ENCODE data around the gene SBF1. TPM values are rescaled to one million over a fixed set of nuclear protein-coding genes. Genes with fewer than 3 reads are reported as not detected.

Gene SBF1
- total and polyA plus RNA-seq, 2 of the 13 experiments (the other 11 are each of a cell fraction or from before 2014, with no cell fraction given): 31.7 to 40.9 TPM

DNA sequence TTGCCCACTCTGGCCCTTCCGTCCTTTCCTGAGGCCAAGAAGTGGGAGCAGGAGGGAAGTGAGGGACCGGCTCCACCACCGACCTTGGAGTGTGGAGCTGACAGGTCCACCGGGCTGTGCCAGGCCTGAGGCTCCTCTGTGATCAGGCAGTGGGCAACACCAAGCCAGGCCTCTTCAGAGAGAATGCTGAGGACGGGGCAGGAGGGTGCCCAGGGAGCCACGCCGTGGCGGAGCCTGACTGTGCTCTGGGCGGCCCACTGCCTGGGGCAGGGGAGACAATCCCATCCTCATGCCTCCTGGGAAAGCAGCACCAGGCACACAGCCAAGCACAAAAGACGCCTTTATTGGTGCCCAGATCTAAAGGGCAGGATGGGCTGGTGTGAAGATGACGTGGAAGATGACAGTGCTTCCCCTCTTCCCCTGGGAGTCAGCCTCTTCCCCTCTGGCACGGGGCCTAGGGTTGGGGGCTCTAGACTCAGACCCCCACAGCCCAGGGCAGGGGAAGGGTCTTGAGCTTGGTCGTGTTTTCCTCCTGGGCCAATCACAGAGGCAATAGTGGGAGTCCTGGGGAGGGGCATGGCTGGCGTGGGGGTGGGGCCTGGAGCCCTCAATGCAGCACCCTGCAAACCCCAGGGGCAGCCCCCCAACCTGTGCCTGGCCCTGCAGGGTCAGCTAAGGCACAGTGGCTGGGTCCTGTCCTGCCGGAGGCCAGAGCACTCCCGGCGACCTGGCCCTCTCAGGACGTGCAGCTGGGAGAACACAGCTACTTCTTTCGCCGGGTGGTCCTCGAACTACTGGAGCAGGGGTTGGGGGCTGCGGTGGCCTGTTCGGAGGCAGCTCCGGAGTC is 28.0 kb upstream of the SBF1 start:
- H3K4me1 ChIP-seq (ENCODE audit: insufficient read depth, low read length): peaks cover 23% of the 10 kb centered on the region
- H3K9ac ChIP-seq (ENCODE audit: insufficient read depth, low read depth, low read length): no peak overlapping the region
- no TSS peak for BruUV-seq (replicated peaks)
- in situ Hi-C loops (cut with HindIII; ENCODE audit: extremely low pct_ligation_motif_present, low pct_unique_long_range_greater_than_20kb): no loop called here
- no peak overlapping the region for H3K4me2 ChIP-seq (ENCODE audit: low read depth, low read length)
- intact Hi-C loops (cut with micrococcal nuclease; ENCODE audit: unreplicated experiment): no loop called here
- ChIA-PET POLR2A (no interaction called here), CTCF (ENCODE audit: low intra/inter-chr PET ratio, low total read pairs) (no interaction called here)
- no peak overlapping the region for H3K4me3 ChIP-seq (replicated peaks in 1 of 3; ENCODE audit: insufficient read depth in 1 of 3, low read depth in 2 of 3, low read length in 3 of 3)
- peaks cover 10% of the 10 kb centered on the region for H3K79me2 ChIP-seq (ENCODE audit: insufficient read depth, low read length)
- no peak overlapping the region for H2AFZ ChIP-seq (ENCODE audit: low read length)
- H3K27me3 ChIP-seq (ENCODE audit: control insufficient read depth in 1 of 2, insufficient read depth in 2 of 2, low read length in 2 of 2): no peaks in the 10 kb centered on the region; a peak in 1 of 5 replicates
- FAIRE-seq (no peak), DNase-seq (ENCODE audit: low spot score) (no peak), ATAC-seq (no peak)
- H3K36me3 ChIP-seq (replicated peaks in 1 of 2; ENCODE audit: control insufficient read depth in 1 of 2, insufficient read depth in 2 of 2, low read length in 2 of 2): peaks cover 2 to 10% of the 10 kb centered on the region in 2 experiments; a peak in 1 of 5 replicates
- no peak overlapping the region for H3K27ac ChIP-seq (ENCODE audit: extremely low read length, insufficient read depth, low read length)
- 96% methylated on average over 10 of the region's 24 CpGs for WGBS (ENCODE audit: low lambda C conversion rate)
- H3K9me3 ChIP-seq (ENCODE audit: low read length): no peaks in the 10 kb centered on the region
- H4K20me1 ChIP-seq (ENCODE audit: insufficient read depth, low read length): no peaks in the 10 kb centered on the region
- TF ChIP-seq, protein P1, sequence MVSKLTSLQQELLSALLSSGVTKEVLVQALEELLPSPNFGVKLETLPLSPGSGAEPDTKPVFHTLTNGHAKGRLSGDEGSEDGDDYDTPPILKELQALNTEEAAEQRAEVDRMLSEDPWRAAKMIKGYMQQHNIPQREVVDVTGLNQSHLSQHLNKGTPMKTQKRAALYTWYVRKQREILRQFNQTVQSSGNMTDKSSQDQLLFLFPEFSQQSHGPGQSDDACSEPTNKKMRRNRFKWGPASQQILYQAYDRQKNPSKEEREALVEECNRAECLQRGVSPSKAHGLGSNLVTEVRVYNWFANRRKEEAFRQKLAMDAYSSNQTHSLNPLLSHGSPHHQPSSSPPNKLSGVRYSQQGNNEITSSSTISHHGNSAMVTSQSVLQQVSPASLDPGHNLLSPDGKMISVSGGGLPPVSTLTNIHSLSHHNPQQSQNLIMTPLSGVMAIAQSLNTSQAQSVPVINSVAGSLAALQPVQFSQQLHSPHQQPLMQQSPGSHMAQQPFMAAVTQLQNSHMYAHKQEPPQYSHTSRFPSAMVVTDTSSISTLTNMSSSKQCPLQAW (CRISPR knock-in tag; IDR thresholded peaks at IDR 0.05): no peak
- TF ChIP-seq ZSCAN9 (CRISPR knock-in tag; IDR thresholded peaks at IDR 0.05; ENCODE audit: borderline replicate concordance): no peak
- TF ChIP-seq, protein P2, sequence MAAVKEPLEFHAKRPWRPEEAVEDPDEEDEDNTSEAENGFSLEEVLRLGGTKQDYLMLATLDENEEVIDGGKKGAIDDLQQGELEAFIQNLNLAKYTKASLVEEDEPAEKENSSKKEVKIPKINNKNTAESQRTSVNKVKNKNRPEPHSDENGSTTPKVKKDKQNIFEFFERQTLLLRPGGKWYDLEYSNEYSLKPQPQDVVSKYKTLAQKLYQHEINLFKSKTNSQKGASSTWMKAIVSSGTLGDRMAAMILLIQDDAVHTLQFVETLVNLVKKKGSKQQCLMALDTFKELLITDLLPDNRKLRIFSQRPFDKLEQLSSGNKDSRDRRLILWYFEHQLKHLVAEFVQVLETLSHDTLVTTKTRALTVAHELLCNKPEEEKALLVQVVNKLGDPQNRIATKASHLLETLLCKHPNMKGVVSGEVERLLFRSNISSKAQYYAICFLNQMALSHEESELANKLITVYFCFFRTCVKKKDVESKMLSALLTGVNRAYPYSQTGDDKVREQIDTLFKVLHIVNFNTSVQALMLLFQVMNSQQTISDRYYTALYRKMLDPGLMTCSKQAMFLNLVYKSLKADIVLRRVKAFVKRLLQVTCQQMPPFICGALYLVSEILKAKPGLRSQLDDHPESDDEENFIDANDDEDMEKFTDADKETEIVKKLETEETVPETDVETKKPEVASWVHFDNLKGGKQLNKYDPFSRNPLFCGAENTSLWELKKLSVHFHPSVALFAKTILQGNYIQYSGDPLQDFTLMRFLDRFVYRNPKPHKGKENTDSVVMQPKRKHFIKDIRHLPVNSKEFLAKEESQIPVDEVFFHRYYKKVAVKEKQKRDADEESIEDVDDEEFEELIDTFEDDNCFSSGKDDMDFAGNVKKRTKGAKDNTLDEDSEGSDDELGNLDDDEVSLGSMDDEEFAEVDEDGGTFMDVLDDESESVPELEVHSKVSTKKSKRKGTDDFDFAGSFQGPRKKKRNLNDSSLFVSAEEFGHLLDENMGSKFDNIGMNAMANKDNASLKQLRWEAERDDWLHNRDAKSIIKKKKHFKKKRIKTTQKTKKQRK (IDR thresholded peaks at IDR 0.05; ENCODE audit: low read length): no peak
- no peak for TF ChIP-seq PTBP1 (IDR thresholded peaks at IDR 0.05; ENCODE audit: low read depth, low read length, poor library complexity, severe bottlenecking)
- TF ChIP-seq PCBP1 (IDR thresholded peaks at IDR 0.05; ENCODE audit: borderline replicate concordance, low read depth, low read length): no peak
- no peak for TF ChIP-seq SOX13 (IDR thresholded peaks at IDR 0.05)
- no peak for TF ChIP-seq SOX13 (CRISPR knock-in tag; conservative IDR thresholded peaks at IDR 0.05 in 1 of 2, IDR thresholded peaks at IDR 0.05 in 1 of 2)
- TF ChIP-seq, protein P3, sequence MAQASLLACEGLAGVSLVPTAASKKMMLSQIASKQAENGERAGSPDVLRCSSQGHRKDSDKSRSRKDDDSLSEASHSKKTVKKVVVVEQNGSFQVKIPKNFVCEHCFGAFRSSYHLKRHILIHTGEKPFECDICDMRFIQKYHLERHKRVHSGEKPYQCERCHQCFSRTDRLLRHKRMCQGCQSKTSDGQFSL (CRISPR knock-in tag; IDR thresholded peaks at IDR 0.05): no peak
- TF ChIP-seq, protein P4, sequence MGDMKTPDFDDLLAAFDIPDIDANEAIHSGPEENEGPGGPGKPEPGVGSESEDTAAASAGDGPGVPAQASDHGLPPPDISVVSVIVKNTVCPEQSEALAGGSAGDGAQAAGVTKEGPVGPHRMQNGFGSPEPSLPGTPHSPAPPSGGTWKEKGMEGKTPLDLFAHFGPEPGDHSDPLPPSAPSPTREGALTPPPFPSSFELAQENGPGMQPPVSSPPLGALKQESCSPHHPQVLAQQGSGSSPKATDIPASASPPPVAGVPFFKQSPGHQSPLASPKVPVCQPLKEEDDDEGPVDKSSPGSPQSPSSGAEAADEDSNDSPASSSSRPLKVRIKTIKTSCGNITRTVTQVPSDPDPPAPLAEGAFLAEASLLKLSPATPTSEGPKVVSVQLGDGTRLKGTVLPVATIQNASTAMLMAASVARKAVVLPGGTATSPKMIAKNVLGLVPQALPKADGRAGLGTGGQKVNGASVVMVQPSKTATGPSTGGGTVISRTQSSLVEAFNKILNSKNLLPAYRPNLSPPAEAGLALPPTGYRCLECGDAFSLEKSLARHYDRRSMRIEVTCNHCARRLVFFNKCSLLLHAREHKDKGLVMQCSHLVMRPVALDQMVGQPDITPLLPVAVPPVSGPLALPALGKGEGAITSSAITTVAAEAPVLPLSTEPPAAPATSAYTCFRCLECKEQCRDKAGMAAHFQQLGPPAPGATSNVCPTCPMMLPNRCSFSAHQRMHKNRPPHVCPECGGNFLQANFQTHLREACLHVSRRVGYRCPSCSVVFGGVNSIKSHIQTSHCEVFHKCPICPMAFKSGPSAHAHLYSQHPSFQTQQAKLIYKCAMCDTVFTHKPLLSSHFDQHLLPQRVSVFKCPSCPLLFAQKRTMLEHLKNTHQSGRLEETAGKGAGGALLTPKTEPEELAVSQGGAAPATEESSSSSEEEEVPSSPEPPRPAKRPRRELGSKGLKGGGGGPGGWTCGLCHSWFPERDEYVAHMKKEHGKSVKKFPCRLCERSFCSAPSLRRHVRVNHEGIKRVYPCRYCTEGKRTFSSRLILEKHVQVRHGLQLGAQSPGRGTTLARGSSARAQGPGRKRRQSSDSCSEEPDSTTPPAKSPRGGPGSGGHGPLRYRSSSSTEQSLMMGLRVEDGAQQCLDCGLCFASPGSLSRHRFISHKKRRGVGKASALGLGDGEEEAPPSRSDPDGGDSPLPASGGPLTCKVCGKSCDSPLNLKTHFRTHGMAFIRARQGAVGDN (CRISPR knock-in tag; IDR thresholded peaks at IDR 0.05): no peak
- no peak for TF ChIP-seq ZFX (CRISPR knock-in tag; IDR thresholded peaks at IDR 0.05; ENCODE audit: low read depth)
- no peak for TF ChIP-seq ZNF761 (CRISPR knock-in tag; conservative IDR thresholded peaks at IDR 0.05)

Data from HepG2 (cell line).